Stimulated activated CD8-positive, alpha-beta memory T cell treated with anti-CD3 and anti-CD28 coated beads, Interleukin-7, amount 100 ng/mL, for 24 hours (primary cell): Measurements from ENCODE around the gene CSTF1.

Source experiments
- DNase-seq: peaks from one replicate; pipeline ENCODE4 v3.0.0-alpha.2; 2020; ENCODE audit warnings: low read depth

The CSTF1 gene

DNA sequence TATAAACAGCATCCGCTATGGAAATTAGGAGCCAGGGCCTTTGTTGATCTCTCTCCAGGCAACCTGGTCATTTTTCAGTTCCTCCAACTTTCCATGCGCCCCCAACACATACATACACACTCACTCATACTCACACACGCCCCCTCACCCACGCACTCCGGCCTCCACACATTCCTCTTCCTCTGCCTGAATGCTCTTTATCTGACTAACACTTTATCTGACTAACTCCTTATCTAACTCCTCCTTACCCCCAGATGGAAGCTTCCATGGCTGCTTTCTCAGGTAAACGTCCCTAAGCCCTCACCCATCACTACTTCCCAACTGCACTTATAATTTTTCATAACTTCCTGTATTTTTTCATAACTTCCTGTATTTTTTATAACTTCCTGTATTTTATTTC is 37.1 kb downstream of the CSTF1 start:
- DNase-seq: peak; percentile 30

DNA sequence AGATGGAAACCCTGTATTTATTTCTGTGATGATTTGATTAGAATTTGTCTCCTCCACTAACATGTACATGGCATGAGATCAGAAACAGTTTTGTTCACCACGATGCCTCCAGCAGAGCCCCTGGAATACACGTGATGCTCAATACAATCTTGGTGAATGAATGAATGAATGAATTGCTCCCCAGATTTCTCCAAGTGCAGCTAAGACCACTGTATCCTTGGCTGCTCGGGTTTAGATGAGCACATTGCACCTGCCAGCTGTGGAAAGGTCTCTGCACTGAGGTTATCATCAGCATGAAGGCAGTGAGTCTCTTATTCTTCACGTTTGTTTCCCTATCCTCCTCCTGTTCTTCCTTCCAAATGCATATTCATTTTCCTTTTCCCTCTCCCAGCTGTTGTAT is 37.5 kb downstream of the CSTF1 start:
- DNase-seq: no peak

DNA sequence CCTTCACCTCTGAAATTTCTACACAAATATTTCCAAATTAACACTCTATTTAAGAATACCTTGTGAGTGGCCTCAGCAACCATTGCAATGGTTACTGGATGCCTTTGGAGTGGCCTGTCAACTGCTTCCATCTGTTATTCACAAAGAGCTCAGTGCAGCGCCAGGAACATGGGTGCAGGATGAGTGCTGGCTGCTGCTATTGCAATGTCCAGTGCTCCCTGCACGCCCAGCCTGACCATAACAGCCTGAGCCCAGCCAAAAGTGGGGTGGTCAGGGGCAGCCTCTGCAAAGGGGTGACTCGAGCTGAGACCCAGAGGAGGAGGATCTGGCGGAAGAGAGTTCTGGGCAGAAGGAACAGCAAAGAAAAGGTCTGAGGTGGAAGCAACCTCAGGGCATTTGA is 38.0 kb downstream of the CSTF1 start:
- no peak for DNase-seq

DNA sequence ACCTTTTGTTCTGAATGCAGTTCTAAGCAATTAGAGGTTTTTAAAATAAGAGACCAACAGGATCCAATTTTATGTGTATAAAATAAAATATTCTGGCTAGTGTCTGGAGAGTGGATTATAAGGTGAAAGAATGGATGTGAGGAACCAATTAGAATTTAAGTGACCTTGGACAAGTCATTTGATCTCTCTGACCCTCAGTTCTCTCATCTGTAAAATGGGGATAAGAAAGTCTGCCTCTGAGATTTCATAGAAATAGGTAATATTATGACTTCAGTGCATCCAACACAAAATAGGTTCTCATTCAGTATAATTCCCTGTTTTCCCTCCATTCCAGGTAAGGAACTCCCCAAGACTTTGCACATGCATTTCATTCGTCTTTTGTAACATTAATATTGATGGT is 38.5 kb downstream of the CSTF1 start:
- DNase-seq: no peak

DNA sequence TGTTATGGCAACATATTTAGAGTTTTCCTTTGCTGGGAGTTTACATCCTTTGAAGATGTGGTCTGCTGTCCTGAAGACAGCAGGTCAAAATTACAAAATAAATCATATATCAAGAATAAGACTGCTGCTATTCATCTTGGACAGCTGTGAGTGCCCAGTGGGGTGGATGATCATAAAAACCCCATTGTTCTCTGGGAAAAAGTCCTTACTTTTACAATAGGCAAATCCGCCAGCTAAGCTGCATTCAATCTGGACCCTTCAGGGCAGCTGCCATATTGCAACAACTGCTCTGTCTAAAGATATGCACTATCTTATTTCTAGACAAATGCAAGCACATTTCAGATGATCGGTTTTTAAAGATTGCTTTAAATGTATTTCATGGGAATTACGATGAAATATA is 39.0 kb downstream of the CSTF1 start:
- DNase-seq: no peak

DNA sequence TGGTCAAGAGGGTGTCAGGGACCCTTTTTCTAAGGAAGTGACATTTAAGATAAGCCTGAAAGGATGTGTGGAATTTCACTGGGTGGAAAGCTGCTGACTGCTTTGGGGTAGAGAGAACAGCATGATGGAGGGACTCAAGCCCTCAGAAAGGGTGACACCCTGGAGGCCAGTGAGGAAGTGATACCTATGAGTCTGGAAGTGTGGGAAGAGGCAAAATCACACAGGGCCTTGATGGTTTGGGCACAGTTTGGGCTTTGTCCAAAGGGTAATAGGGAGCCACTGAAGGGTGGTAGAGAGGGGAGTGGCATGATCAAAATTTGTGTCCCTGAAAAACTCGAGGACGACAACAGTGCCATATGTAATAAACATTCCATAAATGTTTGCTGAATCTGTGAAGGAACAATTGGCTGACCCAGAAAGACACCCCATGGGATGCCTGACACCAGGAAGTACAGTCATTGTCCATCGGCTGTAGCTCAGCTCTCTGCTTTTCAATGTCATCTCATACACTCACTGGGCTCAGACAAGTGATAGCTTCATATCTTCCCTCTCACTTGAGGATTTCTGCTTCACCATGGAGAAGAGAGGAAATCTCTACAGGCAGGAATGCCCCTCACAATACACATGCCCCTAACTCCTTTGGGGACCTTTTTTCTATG is 40.9 kb downstream of the CSTF1 start:
- DNase-seq: no peak

DNA sequence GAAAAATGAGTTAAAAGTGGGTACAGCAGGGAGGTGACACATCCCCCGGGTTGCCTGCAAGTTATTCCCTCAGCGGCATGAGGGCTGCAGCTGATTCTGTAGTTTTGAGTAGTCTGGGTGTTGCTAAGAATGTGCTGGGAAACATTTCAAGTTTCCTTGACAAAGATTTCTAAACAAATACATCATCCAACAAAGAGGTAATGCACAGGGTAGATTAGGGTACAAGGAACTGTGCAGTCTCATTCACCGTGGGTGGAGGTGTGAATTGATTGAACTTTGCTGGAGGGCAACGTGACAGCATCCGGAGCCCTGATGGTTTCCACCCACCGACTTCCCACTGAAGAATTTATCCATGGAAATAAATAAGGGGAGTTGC is 41.4 kb downstream of the CSTF1 start:
- no peak for DNase-seq

DNA sequence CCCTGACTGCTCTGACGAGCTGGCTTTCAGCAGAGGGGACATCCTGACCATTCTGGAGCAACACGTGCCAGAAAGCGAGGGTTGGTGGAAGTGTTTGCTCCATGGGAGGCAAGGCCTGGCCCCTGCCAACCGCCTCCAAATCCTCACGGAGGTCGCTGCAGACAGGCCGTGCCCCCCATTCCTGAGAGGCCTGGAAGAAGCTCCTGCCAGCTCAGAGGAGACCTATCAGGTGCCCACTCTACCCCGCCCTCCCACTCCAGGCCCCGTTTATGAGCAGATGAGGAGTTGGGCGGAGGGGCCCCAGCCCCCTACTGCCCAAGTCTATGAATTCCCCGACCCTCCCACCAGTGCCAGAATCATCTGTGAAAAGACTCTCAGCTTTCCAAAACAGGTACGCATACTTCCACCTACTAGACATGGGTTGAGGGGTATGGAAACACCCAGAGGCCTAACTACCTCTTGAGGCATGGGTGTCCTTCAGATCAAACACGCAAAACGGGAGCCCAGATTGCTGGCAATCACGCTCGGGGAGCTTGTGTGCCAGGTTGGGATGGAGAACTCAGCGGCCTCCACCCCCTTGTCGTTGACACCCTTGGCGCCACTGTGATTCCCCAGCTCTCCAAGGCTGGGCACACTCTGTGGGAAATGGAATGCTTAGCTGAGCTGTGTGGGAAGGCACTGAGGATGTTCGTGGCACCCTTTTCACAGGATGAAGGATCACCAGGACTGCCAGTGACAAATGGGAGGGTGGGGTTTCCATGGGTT is 44.9 kb downstream of the CSTF1 start:
- no peak for DNase-seq

DNA sequence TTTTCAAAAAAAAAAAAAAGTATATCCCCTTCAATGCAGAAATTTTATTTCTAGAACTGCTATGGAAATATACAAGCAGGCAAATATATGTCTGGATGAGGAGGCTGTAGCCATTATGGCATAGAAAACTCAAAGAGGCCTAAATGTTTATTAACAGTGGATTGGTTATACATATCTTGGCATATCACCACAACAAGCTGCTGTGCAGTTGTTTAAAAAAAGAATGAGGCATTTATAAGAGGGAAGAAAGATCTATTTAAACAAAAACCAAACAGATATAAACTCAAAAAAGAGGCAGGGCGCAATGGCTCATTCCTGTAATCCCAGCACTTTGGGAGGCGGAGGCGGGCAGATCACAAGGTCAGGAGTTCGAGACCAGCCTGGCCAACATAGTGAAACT is 45.8 kb downstream of the CSTF1 start:
- DNase-seq: no peak

DNA sequence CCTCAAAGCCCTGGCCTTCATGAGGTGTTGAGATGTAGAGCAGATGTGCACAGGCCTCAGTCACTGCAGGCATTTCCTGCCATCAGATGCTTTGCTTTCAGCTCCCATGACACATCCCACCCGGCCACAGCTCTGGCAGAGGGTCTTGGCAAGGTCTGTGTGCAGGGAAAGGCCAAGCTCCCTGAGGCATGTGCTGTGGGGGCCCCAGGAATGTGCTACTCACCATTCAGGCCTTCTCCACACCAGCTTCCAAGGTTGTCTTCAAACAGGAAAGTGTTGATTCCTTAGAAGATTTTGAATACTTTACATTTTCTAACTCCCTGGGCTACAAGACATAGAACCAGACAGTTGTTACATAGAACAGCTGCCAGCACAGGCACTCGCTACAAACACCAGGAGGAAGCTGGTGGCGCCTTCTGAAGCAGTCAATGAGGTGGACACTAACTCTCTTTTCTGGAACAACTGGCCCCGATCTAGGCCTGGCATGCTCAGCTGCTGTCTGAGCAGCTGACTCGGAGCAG is 47.4 kb downstream of the CSTF1 start:
- no peak for DNase-seq

DNA sequence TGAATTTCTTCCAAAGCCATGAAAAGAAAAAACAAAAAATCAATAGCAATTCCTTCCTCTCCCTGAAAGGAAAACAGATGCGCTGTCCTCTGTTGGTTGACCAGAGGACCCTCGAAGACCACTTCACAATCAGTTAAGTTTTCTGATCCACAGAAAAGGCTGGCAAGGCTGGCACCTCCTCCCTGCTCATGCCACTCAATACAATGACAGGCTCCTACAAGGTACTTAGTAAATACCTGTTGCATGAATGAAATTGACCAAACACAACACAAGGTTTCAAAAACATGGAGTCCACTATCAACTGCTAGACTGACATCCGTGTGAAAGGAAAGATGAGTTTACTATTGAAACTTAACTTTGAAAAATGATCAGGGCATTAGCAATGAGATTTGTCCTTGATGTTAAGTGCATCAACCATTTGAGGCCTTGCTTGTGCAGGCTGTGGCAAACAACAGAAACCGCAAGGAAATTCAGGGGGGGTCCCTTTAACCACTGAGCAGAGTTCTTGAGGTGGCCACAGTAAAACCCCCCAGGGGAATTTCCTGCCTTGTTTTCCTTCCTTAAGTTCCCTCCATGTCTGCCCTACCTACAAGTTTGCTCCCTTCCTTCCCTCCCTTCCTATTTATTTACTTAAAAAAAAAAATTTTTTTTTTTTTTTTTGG is 48.0 kb downstream of the CSTF1 start:
- peak; percentile 21 for DNase-seq

DNA sequence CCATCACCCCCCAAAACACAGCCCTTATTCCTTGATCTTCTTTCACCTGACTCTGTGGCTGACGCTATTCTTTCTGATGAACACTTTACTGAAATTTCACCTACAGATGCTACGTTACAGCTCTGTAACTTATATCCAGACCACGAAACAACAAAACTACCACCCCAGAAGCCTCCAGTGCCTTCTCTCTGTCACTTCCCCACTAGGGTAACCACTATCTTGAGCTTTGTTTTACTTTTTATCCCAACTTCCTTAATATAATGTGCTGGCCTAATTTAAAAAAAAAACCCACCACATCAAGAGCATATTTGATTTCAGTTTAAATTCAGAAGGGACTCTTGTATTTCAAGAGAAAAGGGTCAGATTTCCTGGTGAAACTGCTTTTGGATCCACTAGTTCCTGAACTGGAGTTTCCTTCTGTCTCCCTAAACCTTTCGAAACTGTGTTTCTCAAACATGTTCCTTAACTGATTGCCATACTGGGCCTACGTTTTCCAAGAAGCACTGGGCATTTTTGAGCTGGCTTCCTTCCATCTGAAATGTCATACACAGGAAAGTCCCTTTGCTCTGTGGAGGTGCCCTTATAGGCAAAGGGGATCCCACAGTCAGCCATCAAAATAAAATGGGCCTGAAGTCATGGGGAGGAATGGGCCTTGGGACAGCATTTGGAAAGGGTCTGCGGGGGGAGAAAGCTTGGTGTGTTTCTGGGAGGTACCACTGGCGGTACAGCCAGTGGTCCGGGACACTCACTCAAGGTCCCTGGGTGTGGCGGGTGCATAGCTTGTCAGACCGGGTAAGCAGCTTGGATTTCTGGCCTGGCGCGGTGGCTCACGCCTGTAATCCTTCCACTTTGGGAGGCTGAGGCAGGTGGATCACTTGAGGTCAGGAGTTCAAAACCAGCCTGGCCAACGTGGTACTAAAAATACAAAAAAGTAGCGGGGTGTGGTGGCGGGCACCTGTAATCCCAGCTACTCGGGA is 50.2 kb downstream of the CSTF1 start:
- no peak for DNase-seq

DNA sequence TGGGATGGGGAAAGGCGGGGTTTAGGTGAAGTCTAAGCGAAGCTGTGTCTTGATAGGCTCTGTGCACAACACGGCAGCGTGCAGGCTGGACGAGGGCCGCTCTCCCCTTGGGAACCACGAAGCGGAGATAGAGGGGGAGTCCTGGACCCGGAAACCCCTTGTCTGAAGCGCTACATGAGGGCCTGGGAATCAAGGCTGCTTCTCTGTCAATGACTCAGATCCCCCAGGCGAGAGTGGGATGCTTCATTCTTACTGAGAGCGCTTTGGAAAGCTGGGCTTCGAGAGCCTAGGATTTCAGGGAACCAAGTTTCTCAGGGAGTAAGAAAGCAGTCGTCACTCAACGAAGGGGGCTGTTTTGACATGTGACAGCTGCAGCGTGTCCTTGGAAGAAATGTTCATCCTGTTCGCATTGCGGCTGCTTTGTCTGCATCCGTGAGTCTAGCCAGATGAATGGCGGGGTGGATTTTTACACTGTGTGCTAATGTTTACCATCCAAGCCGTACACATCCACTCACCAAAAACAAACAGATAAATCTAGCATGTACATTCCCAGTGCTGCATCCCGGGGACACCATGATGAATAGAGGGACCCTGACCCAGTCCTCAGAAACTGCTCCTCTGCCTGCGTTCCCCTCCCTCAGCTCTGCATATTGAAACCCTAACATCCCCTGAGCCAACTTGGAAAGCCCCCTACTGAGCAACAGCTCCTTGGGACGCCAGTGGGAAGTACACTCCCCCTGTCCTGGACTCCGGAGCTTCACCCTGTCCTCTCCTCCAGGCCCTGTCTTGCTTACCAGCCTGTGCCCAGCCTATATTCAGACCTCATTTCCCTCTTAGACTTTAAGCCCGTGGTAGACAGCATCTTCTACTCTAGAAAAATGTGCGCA is 51.5 kb downstream of the CSTF1 start:
- no peak for DNase-seq

DNA sequence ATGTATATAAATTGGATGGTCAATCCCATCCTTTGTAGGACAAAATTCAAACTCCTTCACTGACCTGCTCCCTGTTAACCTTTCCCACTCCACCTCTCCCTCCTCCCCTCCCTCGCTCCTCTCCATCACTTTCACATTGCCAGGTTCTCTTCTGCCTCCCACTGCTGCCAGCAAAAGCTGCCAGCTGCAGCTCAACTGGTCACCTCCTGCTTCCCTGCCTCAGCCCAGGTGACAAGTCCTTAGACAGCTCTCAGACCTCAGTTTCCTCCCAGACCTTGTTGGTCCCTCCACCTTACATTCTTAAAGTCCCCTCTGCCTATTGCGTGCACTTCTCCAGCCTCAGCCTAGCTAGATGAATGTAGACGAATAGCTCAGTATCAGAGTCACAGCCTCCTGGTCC is 52.7 kb downstream of the CSTF1 start:
- no peak for DNase-seq

DNA sequence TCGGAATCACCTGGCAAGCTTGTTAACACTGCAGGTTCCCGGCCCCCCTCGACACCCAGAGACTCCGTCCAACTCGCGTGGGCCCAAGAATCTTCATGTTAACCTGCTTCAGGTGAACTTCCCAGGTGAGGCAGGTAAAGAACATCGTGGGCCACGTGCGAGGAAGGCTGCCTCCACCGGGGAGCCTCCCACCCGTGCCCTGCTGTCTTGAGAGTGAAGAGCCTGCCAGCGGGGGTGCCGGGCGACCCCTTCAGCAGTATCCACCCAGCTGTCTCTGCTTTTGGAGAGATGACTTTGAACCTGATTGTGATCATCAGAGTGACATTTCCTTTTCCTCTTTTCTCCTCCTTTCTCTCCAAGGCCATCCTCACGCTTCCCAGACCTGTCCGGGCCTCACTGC is 53.1 kb downstream of the CSTF1 start:
- no peak for DNase-seq

DNA sequence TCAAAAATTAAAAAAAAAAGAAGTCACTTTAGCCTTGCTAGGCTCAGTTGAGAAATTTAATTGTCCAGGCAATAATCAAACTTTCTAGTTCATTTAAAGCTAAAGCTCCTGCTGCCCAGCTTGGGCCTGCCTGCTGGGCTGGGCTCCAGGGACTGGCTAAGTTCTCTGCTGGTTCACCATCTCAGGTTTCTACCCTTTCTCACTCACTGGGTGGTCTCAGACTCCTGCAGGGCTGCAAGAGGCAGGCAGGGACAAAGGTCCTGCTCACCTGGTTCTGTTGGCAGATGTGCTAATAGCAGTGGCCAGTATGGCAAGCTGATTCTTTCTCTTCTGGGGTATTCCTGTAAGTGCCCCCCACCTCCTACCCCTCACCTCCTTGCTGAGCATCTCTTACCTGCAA is 54.8 kb downstream of the CSTF1 start:
- DNase-seq: no peak

DNA sequence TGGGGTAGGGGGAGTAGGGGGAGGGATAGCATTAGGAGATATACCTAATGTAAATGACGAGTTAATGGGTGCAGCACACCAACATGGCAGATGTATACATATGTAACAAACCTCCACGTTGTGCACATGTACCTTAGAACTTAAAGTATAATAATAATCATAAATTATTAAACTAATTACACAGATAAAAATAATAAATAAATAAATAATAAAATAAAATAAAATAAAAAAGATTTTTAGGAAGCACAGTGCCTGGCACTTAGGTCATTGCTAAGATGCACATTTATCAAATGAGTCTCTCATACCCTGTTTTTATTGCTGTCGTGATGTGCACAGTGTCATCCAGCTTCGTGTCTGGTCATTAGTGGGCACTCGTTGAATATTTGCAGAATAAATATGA is 57.0 kb downstream of the CSTF1 start:
- DNase-seq: no peak

DNA sequence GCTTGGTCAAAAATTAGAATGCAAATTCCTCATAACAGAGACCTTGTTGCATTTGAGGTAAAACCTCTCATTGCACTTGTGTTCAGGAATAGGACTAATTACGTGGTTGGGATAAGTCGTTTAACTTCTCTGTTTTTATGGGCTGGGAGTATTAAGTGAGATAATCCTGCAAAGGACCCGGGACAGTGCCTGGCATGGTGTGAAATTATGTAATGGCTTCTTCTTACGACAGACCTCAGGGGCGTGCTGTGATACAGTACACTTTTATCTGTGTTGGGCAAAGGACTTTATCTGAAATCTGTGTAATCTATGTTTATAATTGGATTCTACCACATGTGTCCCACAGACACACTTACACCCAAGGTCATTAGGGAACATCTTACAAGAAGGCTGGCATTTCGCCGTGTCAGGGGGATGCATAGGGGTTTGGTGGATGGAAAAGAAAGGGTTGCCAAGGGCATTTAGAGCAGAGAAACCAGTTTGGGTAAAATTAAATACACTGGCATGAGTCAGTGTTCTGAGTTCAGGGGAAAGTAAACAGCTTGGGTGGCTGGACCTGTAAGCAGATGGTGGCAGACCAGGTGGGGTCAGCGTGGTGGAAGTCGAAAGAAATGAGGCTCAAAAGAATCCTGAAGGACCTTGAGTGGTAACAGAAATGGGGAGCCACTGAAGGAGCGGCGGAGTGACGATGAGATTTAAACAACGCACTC is 58.8 kb downstream of the CSTF1 start:
- no peak for DNase-seq

DNA sequence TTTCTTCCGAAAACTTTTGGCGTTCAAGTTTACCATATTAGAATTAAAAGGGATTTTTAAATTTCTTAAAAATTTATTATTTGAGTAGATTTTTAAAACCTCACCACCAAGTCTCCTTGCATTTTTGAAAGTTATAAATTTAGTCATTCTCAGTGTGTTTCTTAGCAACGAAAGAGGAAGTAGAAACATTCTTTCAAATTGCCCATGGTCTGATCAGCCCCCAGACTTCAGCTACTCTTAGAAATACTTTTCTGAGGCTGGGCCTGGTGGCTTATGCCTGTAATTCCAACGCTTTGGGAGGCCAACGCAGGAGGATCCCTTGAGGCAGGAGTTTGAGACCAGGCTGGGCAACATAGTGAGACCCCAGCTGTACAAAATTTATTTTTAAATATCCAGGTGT is 60.9 kb downstream of the CSTF1 start:
- DNase-seq: no peak

DNA sequence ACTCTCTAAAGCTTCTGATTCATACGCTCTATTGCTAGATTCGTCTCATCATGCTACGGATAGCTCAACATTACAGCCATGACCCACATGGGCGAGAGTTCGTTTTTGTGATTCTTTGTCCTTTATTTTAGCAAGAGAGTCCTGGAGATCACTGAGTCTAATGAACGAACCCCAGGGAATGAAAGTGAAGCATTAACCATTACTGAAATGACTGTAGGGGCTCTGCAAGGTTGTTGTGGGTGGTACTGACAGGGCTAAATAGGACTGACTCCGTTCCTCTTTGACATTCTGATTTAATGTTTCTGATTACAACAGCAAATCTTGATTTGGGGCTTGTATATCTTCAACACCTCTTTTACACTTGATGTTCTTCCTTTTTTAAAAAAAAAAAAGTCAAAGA is 62.3 kb downstream of the CSTF1 start:
- no peak for DNase-seq
